Transverse colon (tissue), 4 donors: Measurements from ENCODE around the gene MELK.

Experiments
- CTCF ChIP-seq, 5 experiments: fragments of 200-600 bp in 3 of 5; fragments of 450-650 bp in 2 of 5; sonication (generic) in 3 of 5; IDR thresholded peaks; 1 replicate in 2 of 5; 2 replicates in 3 of 5; pipeline ENCODE4 v1.5.1; 2016 to 2017; ENCODE audit warnings: antibody characterized with exemption in 5 of 5, inconsistent platforms in 3 of 5, mild to moderate bottlenecking in 2 of 5, moderate library complexity in 1 of 5
- POLR2AphosphoS5 ChIP-seq, 3 donors: sonication (generic); formaldehyde crosslinking; IDR thresholded peaks; one replicate each; pipeline ENCODE4 v1.6.1; 2016; ENCODE audit warnings: antibody characterized with exemption in 3 of 3

- TF ChIP-seq CTCF (IDR thresholded peaks at IDR 0.05) (no peak), POLR2AphosphoS5 (IDR thresholded peaks at IDR 0.05) (no peak)
Observed at GRCh38 chr9:36676091-36676490, 103.4 kb downstream of the MELK start.
